ENCODE measurements around the gene SUPT16H. TPM values are rescaled to one million over a fixed set of nuclear protein-coding genes. Genes with fewer than 3 reads are reported as not detected.

The SUPT16H gene
- polyA plus RNA-seq, 1 donor from 2014 or later, result 83.4 TPM

DNA sequence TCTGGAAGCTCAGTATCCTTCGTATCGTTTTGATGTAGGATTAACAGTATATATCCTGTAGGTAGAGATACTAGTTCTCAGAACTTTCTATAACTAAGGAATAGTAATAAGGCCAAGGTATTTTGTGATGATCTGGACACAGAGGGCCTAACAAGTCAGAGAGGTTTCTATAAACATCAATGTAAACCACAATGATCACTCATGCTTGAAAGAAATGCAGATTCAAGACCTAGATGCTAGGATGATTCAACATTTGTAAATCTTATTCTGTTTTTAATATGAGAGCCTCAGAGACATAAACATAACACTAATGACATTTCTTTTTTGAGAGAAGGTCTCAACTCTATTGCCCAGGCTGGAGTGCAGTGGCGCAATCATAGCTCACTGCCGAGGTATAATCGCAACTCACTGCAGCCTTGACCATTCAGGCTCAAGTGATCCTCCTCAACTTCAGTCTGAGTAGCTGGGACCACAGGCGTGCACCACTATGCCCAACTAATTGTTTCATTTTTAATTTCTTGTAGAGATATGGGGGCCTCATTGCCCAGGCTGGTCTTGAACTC lies 16.2 kb downstream of the SUPT16H start:
- TF ChIP-seq SMC3 (conservative IDR thresholded peaks at IDR 0.05; ENCODE audit: poor library complexity), result no peak
- no peak for TF ChIP-seq EZH2 (IDR thresholded peaks at IDR 0.05; ENCODE audit: borderline replicate concordance, insufficient read depth, low read length, poor library complexity, severe bottlenecking)
- no peak for TF ChIP-seq RAD21 (conservative IDR thresholded peaks at IDR 0.05)
- TF ChIP-seq, protein P1, sequence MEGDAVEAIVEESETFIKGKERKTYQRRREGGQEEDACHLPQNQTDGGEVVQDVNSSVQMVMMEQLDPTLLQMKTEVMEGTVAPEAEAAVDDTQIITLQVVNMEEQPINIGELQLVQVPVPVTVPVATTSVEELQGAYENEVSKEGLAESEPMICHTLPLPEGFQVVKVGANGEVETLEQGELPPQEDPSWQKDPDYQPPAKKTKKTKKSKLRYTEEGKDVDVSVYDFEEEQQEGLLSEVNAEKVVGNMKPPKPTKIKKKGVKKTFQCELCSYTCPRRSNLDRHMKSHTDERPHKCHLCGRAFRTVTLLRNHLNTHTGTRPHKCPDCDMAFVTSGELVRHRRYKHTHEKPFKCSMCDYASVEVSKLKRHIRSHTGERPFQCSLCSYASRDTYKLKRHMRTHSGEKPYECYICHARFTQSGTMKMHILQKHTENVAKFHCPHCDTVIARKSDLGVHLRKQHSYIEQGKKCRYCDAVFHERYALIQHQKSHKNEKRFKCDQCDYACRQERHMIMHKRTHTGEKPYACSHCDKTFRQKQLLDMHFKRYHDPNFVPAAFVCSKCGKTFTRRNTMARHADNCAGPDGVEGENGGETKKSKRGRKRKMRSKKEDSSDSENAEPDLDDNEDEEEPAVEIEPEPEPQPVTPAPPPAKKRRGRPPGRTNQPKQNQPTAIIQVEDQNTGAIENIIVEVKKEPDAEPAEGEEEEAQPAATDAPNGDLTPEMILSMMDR (IDR thresholded peaks at IDR 0.05; ENCODE audit: poor library complexity, severe bottlenecking), result no peak
- TF ChIP-seq TAF1 (IDR thresholded peaks at IDR 0.05; ENCODE audit: low read depth), result no peak
- no peak for TF ChIP-seq EP300 (conservative IDR thresholded peaks at IDR 0.05; ENCODE audit: poor library complexity, severe bottlenecking)
- TF ChIP-seq, protein P2, sequence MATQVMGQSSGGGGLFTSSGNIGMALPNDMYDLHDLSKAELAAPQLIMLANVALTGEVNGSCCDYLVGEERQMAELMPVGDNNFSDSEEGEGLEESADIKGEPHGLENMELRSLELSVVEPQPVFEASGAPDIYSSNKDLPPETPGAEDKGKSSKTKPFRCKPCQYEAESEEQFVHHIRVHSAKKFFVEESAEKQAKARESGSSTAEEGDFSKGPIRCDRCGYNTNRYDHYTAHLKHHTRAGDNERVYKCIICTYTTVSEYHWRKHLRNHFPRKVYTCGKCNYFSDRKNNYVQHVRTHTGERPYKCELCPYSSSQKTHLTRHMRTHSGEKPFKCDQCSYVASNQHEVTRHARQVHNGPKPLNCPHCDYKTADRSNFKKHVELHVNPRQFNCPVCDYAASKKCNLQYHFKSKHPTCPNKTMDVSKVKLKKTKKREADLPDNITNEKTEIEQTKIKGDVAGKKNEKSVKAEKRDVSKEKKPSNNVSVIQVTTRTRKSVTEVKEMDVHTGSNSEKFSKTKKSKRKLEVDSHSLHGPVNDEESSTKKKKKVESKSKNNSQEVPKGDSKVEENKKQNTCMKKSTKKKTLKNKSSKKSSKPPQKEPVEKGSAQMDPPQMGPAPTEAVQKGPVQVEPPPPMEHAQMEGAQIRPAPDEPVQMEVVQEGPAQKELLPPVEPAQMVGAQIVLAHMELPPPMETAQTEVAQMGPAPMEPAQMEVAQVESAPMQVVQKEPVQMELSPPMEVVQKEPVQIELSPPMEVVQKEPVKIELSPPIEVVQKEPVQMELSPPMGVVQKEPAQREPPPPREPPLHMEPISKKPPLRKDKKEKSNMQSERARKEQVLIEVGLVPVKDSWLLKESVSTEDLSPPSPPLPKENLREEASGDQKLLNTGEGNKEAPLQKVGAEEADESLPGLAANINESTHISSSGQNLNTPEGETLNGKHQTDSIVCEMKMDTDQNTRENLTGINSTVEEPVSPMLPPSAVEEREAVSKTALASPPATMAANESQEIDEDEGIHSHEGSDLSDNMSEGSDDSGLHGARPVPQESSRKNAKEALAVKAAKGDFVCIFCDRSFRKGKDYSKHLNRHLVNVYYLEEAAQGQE (IDR thresholded peaks at IDR 0.05; ENCODE audit: borderline replicate concordance), result no peak
- TF ChIP-seq POLR2AphosphoS5 (IDR thresholded peaks at IDR 0.05), result no peak
- no peaks in the 10 kb centered on the region for H3K27me3 ChIP-seq (ENCODE audit: insufficient read depth, low read depth, low read length)
- H4K20me1 ChIP-seq (ENCODE audit: insufficient read depth), result no peaks in the 10 kb centered on the region
- peaks cover 4% of the 10 kb centered on the region for H3F3A ChIP-seq (ENCODE audit: insufficient read depth, low read length, poor library complexity, severe bottlenecking)
- no peak overlapping the region for H3K9ac ChIP-seq (ENCODE audit: low read length)
- no peak overlapping the region for H3K4me3 ChIP-seq (ENCODE audit: low read length)
- H3K27ac ChIP-seq (ENCODE audit: low read length), result no peak overlapping the region
- H3K9me3 ChIP-seq (ENCODE audit: low read length), result no peaks in the 10 kb centered on the region
- H3K36me3 ChIP-seq (ENCODE audit: insufficient read depth, low read length), result peaks cover 19% of the 10 kb centered on the region
- H3K4me2 ChIP-seq (ENCODE audit: low read length), result no peak overlapping the region
- no peaks in the 10 kb centered on the region for H3K9me2 ChIP-seq (ENCODE audit: insufficient read depth, low read length)
- no peak overlapping the region for H2AFZ ChIP-seq (ENCODE audit: low read depth, low read length)
- no peaks in the 10 kb centered on the region for H3K79me2 ChIP-seq (replicated peaks; ENCODE audit: insufficient read depth, low read length)

DNA sequence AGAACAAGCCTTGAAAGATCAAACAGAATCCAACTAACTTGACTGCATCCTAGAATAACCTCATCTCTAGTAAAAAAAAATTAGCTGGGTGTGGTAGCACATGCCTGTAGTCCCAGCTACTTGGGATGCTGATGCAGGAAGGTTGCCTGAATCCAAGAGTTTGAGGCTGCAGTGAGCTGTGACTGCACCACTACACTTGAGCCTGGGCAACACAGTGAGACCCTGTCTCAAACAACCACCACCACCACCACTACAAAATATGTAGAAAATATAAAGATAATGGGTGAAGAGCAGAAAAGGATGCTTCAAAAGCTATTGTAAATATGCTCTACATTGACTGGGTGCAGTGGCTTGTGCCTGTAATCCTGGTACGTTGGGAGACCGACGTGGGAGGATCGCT lies 27.3 kb downstream of the SUPT16H start:
- TF ChIP-seq, protein P1 (IDR thresholded peaks at IDR 0.05; ENCODE audit: poor library complexity, severe bottlenecking), result no peak
- no peak for TF ChIP-seq EZH2 (IDR thresholded peaks at IDR 0.05; ENCODE audit: borderline replicate concordance, insufficient read depth, low read length, poor library complexity, severe bottlenecking)
- TF ChIP-seq EP300 (conservative IDR thresholded peaks at IDR 0.05; ENCODE audit: poor library complexity, severe bottlenecking), result no peak
- no peak for TF ChIP-seq MXI1 (conservative IDR thresholded peaks at IDR 0.05; ENCODE audit: poor library complexity, severe bottlenecking)
- TF ChIP-seq, protein P2 (IDR thresholded peaks at IDR 0.05; ENCODE audit: borderline replicate concordance), result no peak
- no peak for TF ChIP-seq SMC3 (conservative IDR thresholded peaks at IDR 0.05; ENCODE audit: poor library complexity)
- no peak for TF ChIP-seq POLR2AphosphoS5 (IDR thresholded peaks at IDR 0.05)
- TF ChIP-seq RAD21 (conservative IDR thresholded peaks at IDR 0.05), result no peak
- TF ChIP-seq TAF1 (IDR thresholded peaks at IDR 0.05; ENCODE audit: low read depth), result no peak
- no peak overlapping the region for H3K4me2 ChIP-seq (ENCODE audit: low read length)
- no peaks in the 10 kb centered on the region for H3K9me2 ChIP-seq (ENCODE audit: insufficient read depth, low read length)
- H3K9ac ChIP-seq (ENCODE audit: low read length), result no peak overlapping the region
- H3K79me2 ChIP-seq (replicated peaks; ENCODE audit: insufficient read depth, low read length), result no peaks in the 10 kb centered on the region
- H4K20me1 ChIP-seq (ENCODE audit: insufficient read depth), result no peaks in the 10 kb centered on the region
- no peaks in the 10 kb centered on the region for H3K27me3 ChIP-seq (ENCODE audit: insufficient read depth, low read depth, low read length)
- H3F3A ChIP-seq (ENCODE audit: insufficient read depth, low read length, poor library complexity, severe bottlenecking), result no peaks in the 10 kb centered on the region
- no peak overlapping the region for H3K27ac ChIP-seq (ENCODE audit: low read length)
- no peaks in the 10 kb centered on the region for H3K9me3 ChIP-seq (ENCODE audit: low read length)
- H3K4me3 ChIP-seq (ENCODE audit: low read length), result no peak overlapping the region
- H3K36me3 ChIP-seq (ENCODE audit: insufficient read depth, low read length), result no peaks in the 10 kb centered on the region
- H2AFZ ChIP-seq (ENCODE audit: low read depth, low read length), result no peak overlapping the region
